Mesenchymal stem cell (in vitro differentiated cells and primary cell): ENCODE measurements around the gene DEPP1.
A peak's percentile ranks its signal among the peaks of the same experiment; 100 is the strongest.

Experiments used
- DNase-seq: peaks from one replicate; pipeline ENCODE4 v3.0.0-alpha.2; 2013
- H2AFZ ChIP-seq: one replicate; pipeline ENCODE4 v1.6.1; 2013; ENCODE audit warnings: low read depth, mild to moderate bottlenecking, control low read depth, inconsistent platforms, low read length, moderate library complexity
- H2AK5ac ChIP-seq: 2 replicates; pipeline ENCODE4 v1.6.1; 2013; ENCODE audit warnings: low read length, moderate library complexity, mild to moderate bottlenecking, inconsistent platforms; ENCODE audit not compliant: severe bottlenecking
- H2BK120ac ChIP-seq: one replicate; pipeline ENCODE4 v1.6.1; 2013; ENCODE audit warnings: low read depth, mild to moderate bottlenecking, inconsistent platforms, low read length, moderate library complexity
- H2BK12ac ChIP-seq, 2 experiments: one replicate each; pipeline ENCODE4 v1.6.1; 2013; ENCODE audit warnings: inconsistent platforms in 2 of 2, low read length in 2 of 2, mild to moderate bottlenecking in 2 of 2, moderate library complexity in 2 of 2, control low read depth in 1 of 2
- H2BK15ac ChIP-seq: one replicate; pipeline ENCODE4 v1.6.1; 2013; ENCODE audit warnings: mild to moderate bottlenecking, low read depth, inconsistent platforms; ENCODE audit not compliant: poor library complexity, severe bottlenecking
- H2BK5ac ChIP-seq: 2 replicates; pipeline ENCODE4 v1.6.1; 2013; ENCODE audit warnings: low read depth, mild to moderate bottlenecking, low read length, control low read depth, inconsistent platforms; ENCODE audit not compliant: poor library complexity, severe bottlenecking
- H3K14ac ChIP-seq, 2 experiments: one replicate each; pipeline ENCODE4 v1.6.1; 2013; ENCODE audit warnings: inconsistent platforms in 2 of 2, low read length in 2 of 2, control low read depth in 1 of 2, mild to moderate bottlenecking in 1 of 2, moderate library complexity in 1 of 2
- H3K18ac ChIP-seq, 2 experiments: one replicate each; pipeline ENCODE4 v1.6.1; 2013; ENCODE audit warnings: inconsistent platforms in 2 of 2, low read length in 2 of 2, control low read depth in 1 of 2, low read depth in 1 of 2, mild to moderate bottlenecking in 1 of 2
- H3K23ac ChIP-seq, 2 experiments: one replicate each; pipeline ENCODE4 v1.6.1; 2013; ENCODE audit warnings: inconsistent platforms in 2 of 2, low read length in 2 of 2, mild to moderate bottlenecking in 2 of 2, moderate library complexity in 2 of 2, control low read depth in 1 of 2
- H3K27ac ChIP-seq: 2 replicates; pipeline ENCODE4 v1.5.1; 2013; ENCODE audit warnings: mild to moderate bottlenecking, moderate library complexity, low read length, control low read depth, inconsistent platforms; ENCODE audit not compliant: poor library complexity, severe bottlenecking
- H3K27me3 ChIP-seq, 2 experiments: 2 replicates each; pipeline versions ENCODE4 v1.6.1 to v1.7.0; 2013; ENCODE audit warnings: low read length in 2 of 2, mild to moderate bottlenecking in 2 of 2, moderate library complexity in 2 of 2, control low read depth in 1 of 2, inconsistent platforms in 1 of 2; ENCODE audit not compliant: control insufficient read depth in 1 of 2, insufficient read depth in 1 of 2
- H3K36me3 ChIP-seq, 2 experiments: 2 replicates each; pipeline versions ENCODE4 v1.6.1 to v1.7.0; 2013; ENCODE audit warnings: low read length in 2 of 2, control low read depth in 1 of 2, inconsistent platforms in 1 of 2, low read depth in 1 of 2, mild to moderate bottlenecking in 1 of 2; ENCODE audit not compliant: insufficient read depth in 2 of 2, control insufficient read depth in 1 of 2
- H3K4ac ChIP-seq, 2 experiments: one replicate each; pipeline ENCODE4 v1.6.1; 2013; ENCODE audit warnings: inconsistent platforms in 2 of 2, low read length in 2 of 2, mild to moderate bottlenecking in 2 of 2, moderate library complexity in 2 of 2, control low read depth in 1 of 2, low read depth in 1 of 2
- H3K4me1 ChIP-seq: 2 replicates; pipeline ENCODE4 v1.6.1; 2013; ENCODE audit warnings: low read depth, low read length, control low read depth; ENCODE audit not compliant: control insufficient read depth, insufficient read depth
- H3K4me2 ChIP-seq: 2 replicates; pipeline ENCODE4 v1.6.1; 2013; ENCODE audit warnings: low read length, mild to moderate bottlenecking, inconsistent platforms; ENCODE audit not compliant: poor library complexity, severe bottlenecking
- H3K4me3 ChIP-seq, 2 experiments: 2 replicates each; pipeline versions ENCODE4 v1.5.1 to v1.7.0; 2013; ENCODE audit warnings: low read length in 2 of 2, mild to moderate bottlenecking in 2 of 2, control low read depth in 1 of 2, low read depth in 1 of 2; ENCODE audit not compliant: insufficient read depth in 1 of 2
- H3K79me1 ChIP-seq: replicated peaks from 2 replicates; pipeline ENCODE4 v1.6.1; 2013; ENCODE audit warnings: mild to moderate bottlenecking, control low read depth, low read length, inconsistent platforms; ENCODE audit not compliant: poor library complexity, severe bottlenecking
- H3K9ac ChIP-seq: 2 replicates; pipeline ENCODE4 v1.7.0; 2013; ENCODE audit warnings: mild to moderate bottlenecking, low read length, moderate library complexity
- H3K9me3 ChIP-seq: 2 replicates; pipeline ENCODE4 v1.7.0; 2013; ENCODE audit warnings: mild to moderate bottlenecking, low read length; ENCODE audit not compliant: control insufficient read depth
- H4K8ac ChIP-seq: one replicate; pipeline ENCODE4 v1.6.1; 2013; ENCODE audit warnings: inconsistent platforms, mild to moderate bottlenecking, low read length, moderate library complexity
- H4K91ac ChIP-seq: one replicate; pipeline ENCODE4 v1.6.1; 2013; ENCODE audit warnings: mild to moderate bottlenecking, low read length, inconsistent platforms
- WGBS: methylation state at CpG from one replicate; pipeline ENCODE4 v1.1.7; 2013; ENCODE audit warnings: mixed read lengths; 5-methylcytosine and 5-hydroxymethylcytosine counted together

Gene DEPP1

GRCh38 chr10:44928462-44928861 is 50.1 kb downstream of the DEPP1 start:
- Histone ChIP-seq H4K91ac (no peak overlapping the region), H3K9me3 (no peaks in the 10 kb centered on the region), H4K8ac (no peak overlapping the region), H3K4ac (no peak overlapping the region), H2BK15ac (no peak overlapping the region), H3K14ac (peak overlapping the region in 1 of 2 experiments; percentile 11), H2AFZ (no peak overlapping the region), H2BK120ac (no peak overlapping the region), H3K4me3 (no peak overlapping the region), H3K4me1 (peaks cover 12% of the 10 kb centered on the region), H3K79me1 (no peaks in the 10 kb centered on the region), H3K27ac (no peak overlapping the region), H3K27me3 (peaks cover 26 to 32% of the 10 kb centered on the region in 2 experiments), H3K9ac (no peak overlapping the region), H2BK5ac (no peak overlapping the region), H3K4me2 (no peak overlapping the region), H2BK12ac (no peak overlapping the region), H3K18ac (no peak overlapping the region), H3K23ac (no peak overlapping the region), H3K36me3 (no peaks in the 10 kb centered on the region), H2AK5ac (no peak overlapping the region)
- no peak for DNase-seq

- peak overlapping the region in 1 of 2 experiments; percentile 85 for H3K14ac ChIP-seq
- H2BK12ac ChIP-seq = no peak overlapping the region
- no peak overlapping the region for H3K27ac ChIP-seq
- H3K18ac ChIP-seq = no peak overlapping the region
- no peaks in the 10 kb centered on the region for H3K36me3 ChIP-seq
- no peak overlapping the region for H3K4ac ChIP-seq
- WGBS = 68% methylated on average over 2 of the region's 2 CpGs
- H3K4me1 ChIP-seq = peaks cover 4% of the 10 kb centered on the region
- no peak overlapping the region for H2AK5ac ChIP-seq
- H3K23ac ChIP-seq = peak overlapping the region in 1 of 2 experiments; percentile 2
- H2BK5ac ChIP-seq = no peak overlapping the region
- H2AFZ ChIP-seq = no peak overlapping the region
- H3K4me2 ChIP-seq = no peak overlapping the region
- H3K4me3 ChIP-seq = no peak overlapping the region
- H2BK120ac ChIP-seq = no peak overlapping the region
- no peak overlapping the region for H3K9ac ChIP-seq
- DNase-seq = no peak
- H2BK15ac ChIP-seq = no peak overlapping the region
- no peak overlapping the region for H4K8ac ChIP-seq
- H3K79me1 ChIP-seq = no peaks in the 10 kb centered on the region
- H3K27me3 ChIP-seq = peaks cover 33 to 36% of the 10 kb centered on the region in 2 experiments
- H3K9me3 ChIP-seq = no peaks in the 10 kb centered on the region
- H4K91ac ChIP-seq = peak overlapping the region; percentile 67
These were observed 51.3 kb downstream of the DEPP1 start for GRCh38 chr10:44927352-44927751.

- no peak overlapping the region for H3K4me3 ChIP-seq
- H2BK120ac ChIP-seq = no peak overlapping the region
- H3K4me2 ChIP-seq = no peak overlapping the region
- no peaks in the 10 kb centered on the region for H3K36me3 ChIP-seq
- H2BK5ac ChIP-seq = no peak overlapping the region
- H2BK12ac ChIP-seq = no peak overlapping the region
- WGBS = 67% methylated on average over 9 of the region's 10 CpGs
- H3K79me1 ChIP-seq = no peaks in the 10 kb centered on the region
- H3K23ac ChIP-seq = no peak overlapping the region
- no peak overlapping the region for H2AFZ ChIP-seq
- no peaks in the 10 kb centered on the region for H3K9me3 ChIP-seq
- peaks cover 4% of the 10 kb centered on the region for H3K4me1 ChIP-seq
- H3K27ac ChIP-seq = no peak overlapping the region
- H2BK15ac ChIP-seq = no peak overlapping the region
- no peak for DNase-seq
- no peak overlapping the region for H2AK5ac ChIP-seq
- no peak overlapping the region for H3K4ac ChIP-seq
- H4K8ac ChIP-seq = no peak overlapping the region
- peak overlapping the region in 1 of 2 experiments; percentile 6 for H3K18ac ChIP-seq
- H4K91ac ChIP-seq = no peak overlapping the region
- H3K9ac ChIP-seq = no peak overlapping the region
- H3K14ac ChIP-seq = peak overlapping the region in 1 of 2 experiments; percentile 6
- peaks cover 33 to 36% of the 10 kb centered on the region in 2 experiments for H3K27me3 ChIP-seq
These were observed 51.8 kb downstream of the DEPP1 start for GRCh38 chr10:44926751-44927351.
